Stimulated activated CD4-positive, alpha-beta T cell treated with anti-CD3 and anti-CD28 coated beads, TNF-alpha, amount 100 ng/mL, for 1 hour (primary cell): ENCODE measurements around the gene GALNT9.
"Not testable (repeated sequence)": the region's sequence is repeated elsewhere in the genome, so short reads cannot be mapped to it uniquely, and the experiment has no call there.

Experiments used
- DNase-seq, 3 donors: peaks; one replicate each; pipeline ENCODE4 v3.0.0-alpha.2; 2020; ENCODE audit warnings: low read depth in 3 of 3, low spot score in 1 of 3

Gene GALNT9

DNA sequence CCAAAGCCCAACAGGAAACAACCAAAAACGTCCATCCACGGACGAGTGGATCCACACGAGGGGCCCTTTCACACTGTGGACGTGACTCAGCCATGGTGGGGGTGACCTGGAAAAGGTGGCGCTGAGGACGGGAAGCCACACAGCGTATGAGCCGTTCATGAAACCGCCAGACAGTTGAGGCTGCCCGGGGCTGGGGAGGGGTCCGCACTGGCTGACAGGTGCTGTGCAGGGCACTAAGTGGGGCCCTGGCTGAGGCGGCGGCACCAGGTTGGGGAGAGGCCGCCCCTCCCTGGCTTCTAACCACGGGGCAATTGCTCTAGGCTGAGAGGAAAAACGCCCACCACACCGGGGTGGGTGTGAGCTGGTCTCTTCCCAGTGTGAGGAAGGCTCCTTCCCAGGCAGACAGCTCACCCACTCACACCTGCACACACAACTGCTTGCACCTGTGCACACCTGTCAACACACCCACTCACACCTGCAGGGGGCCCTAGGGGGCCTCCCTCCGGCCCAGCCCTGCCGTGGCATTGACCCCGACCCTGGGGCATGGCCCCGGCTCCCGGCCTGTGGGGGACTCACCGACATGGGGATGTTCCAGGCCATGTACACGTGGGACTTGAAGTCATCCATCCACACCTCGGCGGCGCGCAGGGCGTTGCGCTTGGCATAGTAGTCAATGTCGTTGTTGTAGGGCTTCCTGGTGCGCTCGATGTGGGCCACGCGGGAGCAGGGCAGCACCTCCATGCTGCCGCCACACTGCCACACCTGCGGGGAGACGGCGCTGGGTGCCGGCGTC lies 126.3 kb downstream of the GALNT9 start:
- no peak for DNase-seq

GRCh38 chr12:132201391-132202120 lies 127.8 kb downstream of the GALNT9 start:
- DNase-seq = no peak

- no peak for DNase-seq
Measured at GRCh38 chr12:132200800-132201199, 128.6 kb downstream of the GALNT9 start.

GRCh38 chr12:132199526-132200319 lies 129.7 kb downstream of the GALNT9 start:
- DNase-seq = no peak

DNA sequence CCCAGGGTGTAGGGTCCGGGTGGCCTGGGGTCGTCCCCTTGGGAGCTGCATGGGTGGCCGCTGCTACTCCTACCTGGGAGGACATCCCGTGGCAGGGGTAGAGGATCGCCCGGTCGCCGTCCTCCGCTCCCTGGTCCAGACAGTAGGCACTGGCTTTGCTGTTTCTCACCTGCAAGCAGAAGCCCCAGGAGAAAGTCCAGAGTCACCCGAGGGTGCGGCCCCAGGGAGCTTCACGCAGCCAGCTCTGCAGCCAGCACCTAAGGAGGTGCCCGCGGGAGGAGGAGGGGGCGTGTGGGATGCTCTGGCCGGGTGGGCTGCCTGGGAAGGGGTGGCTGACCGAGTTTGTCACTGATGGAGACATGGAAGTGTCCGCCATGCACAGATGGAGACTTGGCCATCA lies 130.3 kb downstream of the GALNT9 start:
- no peak for DNase-seq

- no peak for DNase-seq
Measured at GRCh38 chr12:132197581-132198354, 131.6 kb downstream of the GALNT9 start.

GRCh38 chr12:132196873-132197390 lies 132.5 kb downstream of the GALNT9 start:
- DNase-seq = no peak

DNA sequence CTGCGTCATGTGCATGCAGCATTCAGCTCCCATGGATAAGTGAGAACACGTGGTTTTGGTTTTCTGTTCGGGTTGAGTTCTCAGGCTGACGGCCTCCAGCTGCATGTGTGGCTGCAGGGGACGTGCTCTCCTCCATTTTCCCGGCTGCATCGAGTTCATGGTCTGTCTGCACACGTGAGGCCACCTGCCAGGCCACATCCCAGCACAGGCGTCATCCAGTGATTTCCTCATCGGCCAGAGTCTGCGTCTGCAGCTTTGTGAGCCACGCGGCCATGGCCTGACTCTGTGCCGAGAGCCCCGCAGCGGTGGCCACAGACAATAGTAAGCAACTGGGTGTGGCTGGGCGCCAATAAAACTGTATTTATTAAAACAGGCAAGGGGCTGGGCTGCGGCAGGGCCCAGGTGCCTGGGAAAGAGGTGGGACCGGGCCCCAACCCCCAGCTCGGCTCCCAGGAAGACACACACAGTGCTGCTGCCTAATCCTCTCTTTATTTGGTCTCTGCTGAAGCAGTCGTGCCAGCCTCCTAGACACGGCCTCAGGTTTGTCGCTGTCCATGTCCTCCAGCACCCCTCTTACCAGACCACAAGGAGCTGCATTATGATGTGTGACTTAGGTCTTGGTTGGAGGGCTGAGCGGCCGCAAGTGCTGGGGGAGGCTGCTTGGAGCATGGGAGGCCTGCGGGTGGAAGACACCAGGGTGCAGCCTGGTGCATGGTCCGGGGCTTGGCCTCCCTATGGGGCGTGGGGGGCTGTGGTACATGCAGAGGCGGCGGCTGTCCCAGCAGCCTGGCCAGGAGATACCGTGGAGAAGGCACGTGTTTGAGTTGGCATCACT lies 133.1 kb downstream of the GALNT9 start:
- DNase-seq = no peak

DNA sequence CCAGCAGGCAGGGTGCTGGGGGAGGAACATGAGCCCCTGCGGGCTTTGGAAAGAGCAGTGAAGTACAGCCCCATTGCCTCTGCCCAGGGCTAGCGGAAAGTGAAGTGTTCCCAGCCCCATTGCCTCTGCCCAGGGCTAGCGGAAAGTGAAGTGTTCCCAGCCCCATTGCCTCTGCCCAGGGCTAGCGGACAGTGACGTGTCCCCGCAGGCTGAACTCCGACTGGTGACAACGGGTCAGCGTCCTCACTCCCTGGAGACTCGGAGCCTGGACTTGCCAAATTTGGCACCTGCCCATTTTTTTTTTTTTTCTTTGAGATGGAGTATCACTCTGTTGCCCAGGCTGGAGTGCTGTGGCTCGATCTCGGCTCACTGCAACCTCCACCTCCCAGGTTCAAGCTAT lies 134.1 kb downstream of the GALNT9 start:
- not testable (repeated sequence) for DNase-seq

DNA sequence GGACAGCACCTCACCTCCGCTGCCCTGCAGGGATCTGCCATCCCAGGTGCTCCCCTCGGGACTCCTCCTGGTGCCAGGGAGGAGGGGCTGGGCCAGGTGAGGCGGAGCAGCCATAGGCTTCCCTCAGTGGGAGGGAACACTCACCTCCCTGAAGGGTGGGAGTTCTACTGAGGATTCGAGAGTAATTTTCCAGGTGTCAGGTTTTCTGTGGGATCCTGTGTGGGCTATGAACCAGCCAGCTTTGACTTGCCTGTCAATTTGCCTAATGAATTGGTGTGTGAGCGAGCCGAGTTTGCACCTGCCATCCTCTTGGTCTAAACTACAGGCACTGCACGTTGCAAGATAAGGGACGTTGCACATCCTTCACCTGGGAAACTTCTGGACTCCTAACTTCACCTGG lies 134.8 kb downstream of the GALNT9 start:
- no peak for DNase-seq

GRCh38 chr12:132194056-132194455 lies 135.3 kb downstream of the GALNT9 start:
- no peak for DNase-seq

GRCh38 chr12:132191715-132192553 lies 137.5 kb downstream of the GALNT9 start:
- DNase-seq = no peak

GRCh38 chr12:132190834-132191500 lies 138.4 kb downstream of the GALNT9 start:
- no peak for DNase-seq

- no peak for DNase-seq
Measured at GRCh38 chr12:132190012-132190755, 139.2 kb downstream of the GALNT9 start.

- DNase-seq = peak; percentile 87 to 89 (median 87)
Measured at GRCh38 chr12:132189378-132190011, 139.9 kb downstream of the GALNT9 start.

DNA sequence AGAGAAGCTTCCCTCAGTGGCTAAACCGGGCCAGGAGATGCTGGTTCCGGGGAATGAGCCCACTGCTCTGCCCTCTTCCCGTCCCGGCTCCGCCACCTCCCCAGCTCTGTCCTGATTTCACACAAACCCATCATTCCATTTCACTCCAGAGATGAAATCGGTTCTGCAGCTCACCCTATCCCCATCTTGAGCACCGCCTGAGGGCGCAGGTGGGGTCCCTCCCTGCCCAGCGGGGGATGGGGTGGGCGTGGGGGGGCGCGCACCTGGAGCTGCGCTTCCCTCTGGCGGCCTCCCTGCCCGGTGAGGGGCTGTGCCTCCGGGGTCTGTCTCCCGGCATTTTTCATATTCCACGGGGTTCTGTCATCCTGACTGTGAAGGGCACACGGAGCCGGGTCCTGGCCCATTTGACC lies 140.5 kb downstream of the GALNT9 start:
- no peak for DNase-seq

GRCh38 chr12:132188451-132188901 lies 140.9 kb downstream of the GALNT9 start:
- no peak for DNase-seq
